Parathyroid adenoma (tissue), 2 donors: ENCODE data around the gene SPEN.

ENCODE experiments used
- H2AFZ ChIP-seq: fragments of 300-600 bp; sonication (generic); one replicate; pipeline ENCODE4 v1.7.0; 2017; ENCODE audit warnings: antibody characterized with exemption, mild to moderate bottlenecking
- H3K27ac ChIP-seq: fragments of 300-600 bp; sonication (generic); one replicate; pipeline ENCODE4 v1.7.0; 2017
- H3K27me3 ChIP-seq: fragments of 300-600 bp; sonication (generic); one replicate; pipeline ENCODE4 v1.7.0; 2017; ENCODE audit warnings: low read length; ENCODE audit not compliant: control insufficient read depth, insufficient read depth
- H3K36me3 ChIP-seq: fragments of 300-600 bp; sonication (generic); one replicate; pipeline ENCODE4 v1.7.0; 2017; ENCODE audit warnings: low read length; ENCODE audit not compliant: control insufficient read depth, insufficient read depth
- H3K4me1 ChIP-seq: fragments of 300-600 bp; sonication (generic); one replicate; pipeline ENCODE4 v1.7.0; 2017; ENCODE audit warnings: control low read depth
- H3K4me2 ChIP-seq: fragments of 300-600 bp; sonication (generic); one replicate; pipeline ENCODE4 v1.7.0; 2017; ENCODE audit warnings: low read length
- H3K4me3 ChIP-seq: fragments of 300-600 bp; sonication (generic); one replicate; pipeline ENCODE4 v1.7.0; 2017; ENCODE audit warnings: low read depth, low read length
- H3K79me2 ChIP-seq: fragments of 300-600 bp; sonication (generic); one replicate; pipeline ENCODE4 v1.7.0; 2017; ENCODE audit warnings: control low read depth
- H3K9ac ChIP-seq: fragments of 300-600 bp; sonication (generic); one replicate; pipeline ENCODE4 v1.7.0; 2017; ENCODE audit warnings: mild to moderate bottlenecking
- H3K9me3 ChIP-seq: fragments of 300-600 bp; sonication (generic); one replicate; pipeline ENCODE4 v1.7.0; 2017; ENCODE audit warnings: low read length; ENCODE audit not compliant: control insufficient read depth
- TF ChIP-seq, protein P1 (sequence below): fragments of 300-600 bp; sonication (generic); IDR thresholded peaks from one replicate; pipeline ENCODE4 v1.7.0; 2017; ENCODE audit warnings: antibody characterized with exemption, mild to moderate bottlenecking
- donor health status: primary hyperparathyroidism.

SPEN gene

DNA sequence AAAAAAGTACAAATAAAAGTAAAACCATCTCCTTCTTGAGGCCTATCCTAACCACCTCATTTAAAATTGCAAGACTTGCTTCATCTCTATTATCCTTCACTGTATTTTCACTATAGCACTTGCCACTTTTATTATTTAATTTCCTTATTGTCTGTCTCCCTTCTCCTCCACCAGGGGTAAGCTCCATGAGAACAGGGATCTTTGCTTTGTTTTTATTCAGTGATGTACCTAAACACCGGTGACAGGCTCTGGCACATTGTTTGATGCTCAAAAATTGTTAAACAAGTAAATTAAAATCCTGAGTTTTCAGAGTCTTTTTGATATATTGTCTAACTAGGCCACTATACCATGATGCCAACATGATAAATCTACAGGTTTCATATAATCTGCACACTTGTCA lies 17.2 kb upstream of the SPEN start:
- Histone ChIP-seq H3K4me3 (no peak overlapping the region), H3K27me3 (no peaks in the 10 kb centered on the region), H3K36me3 (no peaks in the 10 kb centered on the region), H2AFZ (no peak overlapping the region), H3K9ac (no peak overlapping the region), H3K4me2 (no peak overlapping the region), H3K27ac (no peak overlapping the region), H3K79me2 (no peaks in the 10 kb centered on the region), H3K4me1 (no peaks in the 10 kb centered on the region), H3K9me3 (no peaks in the 10 kb centered on the region)
- TF ChIP-seq, protein P1, sequence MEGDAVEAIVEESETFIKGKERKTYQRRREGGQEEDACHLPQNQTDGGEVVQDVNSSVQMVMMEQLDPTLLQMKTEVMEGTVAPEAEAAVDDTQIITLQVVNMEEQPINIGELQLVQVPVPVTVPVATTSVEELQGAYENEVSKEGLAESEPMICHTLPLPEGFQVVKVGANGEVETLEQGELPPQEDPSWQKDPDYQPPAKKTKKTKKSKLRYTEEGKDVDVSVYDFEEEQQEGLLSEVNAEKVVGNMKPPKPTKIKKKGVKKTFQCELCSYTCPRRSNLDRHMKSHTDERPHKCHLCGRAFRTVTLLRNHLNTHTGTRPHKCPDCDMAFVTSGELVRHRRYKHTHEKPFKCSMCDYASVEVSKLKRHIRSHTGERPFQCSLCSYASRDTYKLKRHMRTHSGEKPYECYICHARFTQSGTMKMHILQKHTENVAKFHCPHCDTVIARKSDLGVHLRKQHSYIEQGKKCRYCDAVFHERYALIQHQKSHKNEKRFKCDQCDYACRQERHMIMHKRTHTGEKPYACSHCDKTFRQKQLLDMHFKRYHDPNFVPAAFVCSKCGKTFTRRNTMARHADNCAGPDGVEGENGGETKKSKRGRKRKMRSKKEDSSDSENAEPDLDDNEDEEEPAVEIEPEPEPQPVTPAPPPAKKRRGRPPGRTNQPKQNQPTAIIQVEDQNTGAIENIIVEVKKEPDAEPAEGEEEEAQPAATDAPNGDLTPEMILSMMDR: no peak

DNA sequence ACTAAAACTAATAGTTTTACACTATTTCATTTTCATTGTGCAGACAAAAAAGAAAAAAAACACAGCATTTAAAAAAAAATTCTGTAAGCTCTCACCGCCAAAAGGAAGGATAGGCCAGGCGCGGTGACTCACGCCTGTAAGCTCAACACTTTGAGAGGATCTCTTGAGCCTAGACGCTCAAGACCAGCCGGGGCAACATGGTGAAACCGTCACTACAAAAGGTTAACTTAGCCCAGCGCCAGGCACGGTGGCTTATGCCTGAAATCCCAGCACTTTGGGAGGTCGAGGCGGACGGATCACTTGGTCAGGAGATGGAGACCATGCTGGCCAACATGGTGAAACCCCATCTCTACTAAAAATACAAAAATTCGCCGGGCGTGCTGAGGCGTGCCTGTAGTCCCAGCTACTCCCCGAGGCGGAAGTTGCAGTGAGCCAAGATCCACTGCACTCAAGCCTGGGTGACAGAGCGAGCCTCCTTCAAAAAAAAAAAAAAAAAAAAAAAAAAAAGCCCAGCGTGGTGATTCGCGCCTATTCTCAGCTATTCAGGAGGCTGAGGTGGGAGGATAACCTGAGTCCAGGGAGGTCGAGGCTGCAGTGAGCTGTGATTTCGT lies 14.3 kb upstream of the SPEN start:
- Histone ChIP-seq H2AFZ (no peak overlapping the region), H3K27me3 (no peaks in the 10 kb centered on the region), H3K9me3 (no peaks in the 10 kb centered on the region), H3K79me2 (no peaks in the 10 kb centered on the region), H3K9ac (no peak overlapping the region), H3K4me1 (no peaks in the 10 kb centered on the region), H3K36me3 (no peaks in the 10 kb centered on the region), H3K4me3 (peak overlapping the region; percentile 94), H3K27ac (no peak overlapping the region), H3K4me2 (peak overlapping the region; percentile 100)
- TF ChIP-seq, protein P1: no peak

DNA sequence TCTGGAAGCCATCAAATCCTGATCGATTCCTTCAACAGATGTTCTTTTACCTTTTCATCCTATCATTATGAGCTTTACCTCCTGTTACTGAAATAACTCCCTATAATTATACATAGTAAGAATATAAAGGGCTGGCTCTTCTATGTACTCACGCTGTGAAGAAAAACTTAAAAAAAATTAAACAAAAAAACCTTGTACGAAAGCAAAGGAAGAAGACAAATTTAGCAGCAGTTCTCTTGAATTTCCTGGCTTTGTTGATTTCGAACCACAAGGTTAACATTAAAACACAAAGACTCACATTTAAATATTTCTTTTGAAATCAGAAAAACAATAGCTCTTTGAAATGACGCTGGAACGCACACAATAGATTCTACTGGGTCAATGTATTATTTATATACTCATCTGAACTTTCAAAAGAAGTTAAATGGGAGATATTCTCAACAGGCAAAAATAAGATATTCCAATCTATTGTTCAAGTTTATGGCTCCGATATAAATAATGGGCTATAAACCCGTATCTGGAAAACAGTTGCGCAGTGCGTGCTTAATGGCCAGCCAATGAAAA lies 13.6 kb upstream of the SPEN start:
- Histone ChIP-seq H3K9ac (no peak overlapping the region), H3K27me3 (no peaks in the 10 kb centered on the region), H3K27ac (peak overlapping the region; percentile 96), H3K36me3 (no peaks in the 10 kb centered on the region), H3K9me3 (no peaks in the 10 kb centered on the region), H3K4me2 (peak overlapping the region; percentile 100), H3K79me2 (no peaks in the 10 kb centered on the region), H3K4me1 (no peaks in the 10 kb centered on the region), H3K4me3 (peak overlapping the region; percentile 94), H2AFZ (peak overlapping the region; percentile 90)
- TF ChIP-seq, protein P1: no peak

DNA sequence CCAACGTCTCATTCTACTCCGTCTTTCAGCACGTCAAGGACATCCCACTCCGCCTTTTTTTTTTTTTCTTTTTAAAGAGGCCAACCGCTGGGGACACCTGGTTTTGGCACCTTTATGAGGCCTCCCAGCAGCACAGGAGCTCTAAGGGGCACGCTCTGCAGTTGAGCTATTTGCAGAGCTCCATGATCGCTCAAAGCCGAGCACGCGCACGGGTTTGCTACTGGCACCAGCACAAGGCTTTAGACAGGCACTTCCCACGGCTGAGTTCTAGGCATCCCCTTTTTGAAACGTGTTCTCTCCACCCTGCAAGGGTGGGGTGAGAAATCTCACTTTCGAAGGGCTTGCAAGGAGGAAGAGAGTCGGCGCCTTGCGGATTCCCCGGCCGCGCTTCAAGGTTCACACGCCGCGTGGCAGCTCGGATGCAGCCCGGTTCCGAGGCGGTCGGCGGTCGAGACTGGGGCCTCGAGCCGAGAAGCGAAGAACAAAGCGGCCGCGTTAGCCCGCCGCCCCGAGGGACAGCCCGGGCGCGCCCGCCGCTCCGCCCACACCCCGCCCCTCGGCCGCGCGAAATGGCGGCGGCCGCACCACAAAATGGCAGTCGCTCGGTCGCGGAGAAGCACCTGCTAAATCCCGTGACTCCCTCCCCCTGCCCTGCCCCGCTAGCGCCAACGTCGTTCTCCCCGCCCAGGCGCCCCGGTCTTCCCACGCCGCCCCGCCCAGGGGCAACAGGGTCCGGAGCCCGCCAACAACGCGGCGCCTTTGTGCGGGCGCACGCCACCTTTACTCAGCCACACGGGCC lies 12.9 kb upstream of the SPEN start:
- Histone ChIP-seq H3K4me3 (peak overlapping the region; percentile 94), H3K36me3 (no peaks in the 10 kb centered on the region), H2AFZ (peak overlapping the region; percentile 90), H3K27ac (peak overlapping the region; percentile 96), H3K27me3 (no peaks in the 10 kb centered on the region), H3K9me3 (no peaks in the 10 kb centered on the region), H3K9ac (peak overlapping the region; percentile 78), H3K4me2 (peak overlapping the region; percentile 100), H3K4me1 (no peaks in the 10 kb centered on the region), H3K79me2 (no peaks in the 10 kb centered on the region)
- TF ChIP-seq, protein P1: no peak
